SK-N-SH (cell line): ENCODE measurements around the gene STXBP1.

Experiments
- CHD2 ChIP-seq: fragments of 150-350 bp; IDR thresholded peaks from 2 replicates; pipeline ENCODE4 v1.6.1; 2018; ENCODE audit warnings: low read length; ENCODE audit not compliant: partially characterized antibody
- CTCF ChIP-seq: fragments of 200-600 bp; sonication (generic); IDR thresholded peaks from 2 replicates; pipeline ENCODE4 v1.6.1; 2017; ENCODE audit warnings: antibody characterized with exemption, mild to moderate bottlenecking, moderate library complexity
- EZH2phosphoT487 ChIP-seq: fragments of 200-600 bp; sonication (generic); IDR thresholded peaks from 2 replicates; pipeline ENCODE4 v1.6.1; 2017; ENCODE audit warnings: low read depth, mixed run types, mild to moderate bottlenecking, antibody characterized with exemption, moderate library complexity, borderline replicate concordance
- FOXM1 ChIP-seq: IDR thresholded peaks from 2 replicates; pipeline ENCODE4 v1.4.0; 2012; ENCODE audit warnings: low read depth, mild to moderate bottlenecking
- MAX ChIP-seq: IDR thresholded peaks from 2 replicates; pipeline ENCODE4 v1.4.0; 2012; ENCODE audit warnings: low read depth
- MXI1 ChIP-seq: IDR thresholded peaks from 2 replicates; pipeline ENCODE4 v1.6.1; 2012; ENCODE audit warnings: mild to moderate bottlenecking, low read depth, low read length, improper control_type of control experiment
- POLR2AphosphoS5 ChIP-seq: IDR thresholded peaks from 2 replicates; pipeline ENCODE4 v1.6.1; 2012; ENCODE audit warnings: low read depth, low read length
- REST ChIP-seq: IDR thresholded peaks from 2 replicates; pipeline ENCODE4 v1.6.1; 2012; ENCODE audit warnings: mild to moderate bottlenecking, low read depth, low read length, moderate library complexity
- TAF1 ChIP-seq: IDR thresholded peaks from 2 replicates; pipeline ENCODE4 v1.6.1; 2012; ENCODE audit warnings: low read depth, mild to moderate bottlenecking, low read length, moderate library complexity, borderline replicate concordance
- USF2 ChIP-seq: fragments of 150-350 bp; IDR thresholded peaks from 2 replicates; pipeline ENCODE4 v1.6.1; 2017; ENCODE audit warnings: antibody characterized with exemption, low read length, low read depth, borderline replicate concordance

GRCh38 chr9:127570533-127571111, 41.5 kb upstream of the STXBP1 start:
- TF ChIP-seq POLR2AphosphoS5 (no peak), MAX (no peak), REST (no peak), TAF1 (no peak), CTCF (no peak), EZH2phosphoT487 (no peak), USF2 (no peak), CHD2 (no peak), FOXM1 (no peak), MXI1 (no peak)
